ENCODE data around the gene TP63.

GRCh38 chr3:189936201-189936945 is 305.2 kb downstream of the TP63 start:
- no peak for TF ChIP-seq CTCF (conservative IDR thresholded peaks at IDR 0.05; ENCODE audit: low read depth in 2 of 2)
- no peak for TF ChIP-seq POLR2AphosphoS5 (IDR thresholded peaks at IDR 0.05; ENCODE audit: low read depth)

Data from GM23338 (cell line).